GM23338 (cell line): ENCODE data around the gene TESMIN. TPM values are rescaled to one million over a fixed set of nuclear protein-coding genes. Genes with fewer than 3 reads are reported as not detected.

Experiments
- ATAC-seq: fragments of 200-7000 bp; cut with Tn5 transposase; 3 replicates; pipeline ENCODE4 v1.9.1; 2020
- DNase-seq: peaks from one replicate; pipeline ENCODE4 v3.0.0-alpha.2; 2015; ENCODE audit warnings: low spot score
- H2AFZ ChIP-seq: fragments of 200-600 bp; sonication (generic); 2 replicates; pipeline ENCODE4 v1.8.0; 2016; ENCODE audit warnings: antibody characterized with exemption, mild to moderate bottlenecking, moderate library complexity
- H3F3A ChIP-seq: fragments of 200-600 bp; sonication (generic); replicated peaks from 2 replicates; pipeline ENCODE4 v1.8.0; 2017; ENCODE audit warnings: antibody characterized with exemption, mixed run types, low read depth
- H3K27ac ChIP-seq: fragments of 200-600 bp; sonication (generic); 2 replicates; pipeline ENCODE4 v1.6.1; 2016; ENCODE audit warnings: low read depth
- H3K27me3 ChIP-seq: fragments of 200-600 bp; sonication (generic); 2 replicates; pipeline ENCODE4 v1.8.0; 2016; ENCODE audit warnings: mild to moderate bottlenecking, mixed run types, moderate library complexity; ENCODE audit not compliant: insufficient read depth
- H3K36me3 ChIP-seq: fragments of 200-600 bp; sonication (generic); 2 replicates; pipeline ENCODE4 v1.8.0; 2016; ENCODE audit warnings: mild to moderate bottlenecking; ENCODE audit not compliant: insufficient read depth
- H3K4me1 ChIP-seq: fragments of 200-600 bp; sonication (generic); 2 replicates; pipeline ENCODE4 v1.8.0; 2016; ENCODE audit warnings: mild to moderate bottlenecking, moderate library complexity; ENCODE audit not compliant: insufficient read depth
- H3K4me2 ChIP-seq: fragments of 200-600 bp; sonication (generic); 2 replicates; pipeline ENCODE4 v1.7.1; 2017; ENCODE audit warnings: mixed run types
- H3K4me3 ChIP-seq: fragments of 200-600 bp; sonication (generic); 2 replicates; pipeline ENCODE4 v1.6.1; 2016; ENCODE audit warnings: mixed run types
- H3K79me2 ChIP-seq: fragments of 200-600 bp; sonication (generic); replicated peaks from 2 replicates; pipeline ENCODE4 v1.8.0; 2017; ENCODE audit warnings: mild to moderate bottlenecking; ENCODE audit not compliant: insufficient read depth
- H3K9me2 ChIP-seq: fragments of 200-600 bp; sonication (generic); 2 replicates; pipeline ENCODE4 v1.8.0; 2017; ENCODE audit not compliant: insufficient read depth
- H4K20me1 ChIP-seq: fragments of 200-600 bp; sonication (generic); replicated peaks from 2 replicates; pipeline ENCODE4 v1.8.0; 2017; ENCODE audit warnings: mild to moderate bottlenecking; ENCODE audit not compliant: insufficient read depth
- H3K27ac Mint-ChIP-seq: 2 replicates; pipeline ENCODE4 v1.8.0; 2020; ENCODE audit warnings: inconsistent platforms, mild to moderate bottlenecking, moderate library complexity, mixed read lengths
- H3K27me3 Mint-ChIP-seq: 3 replicates; pipeline ENCODE4 v1.8.0; 2022; ENCODE audit warnings: low read depth, mild to moderate bottlenecking, moderate library complexity, mixed read lengths, inconsistent platforms; ENCODE audit not compliant: insufficient read depth, poor library complexity
- H3K36me3 Mint-ChIP-seq: 3 replicates; pipeline ENCODE4 v1.8.0; 2021; ENCODE audit warnings: low read depth, mild to moderate bottlenecking, inconsistent platforms, moderate library complexity, mixed read lengths
- H3K4me1 Mint-ChIP-seq: 3 replicates; pipeline ENCODE4 v1.8.0; 2020; ENCODE audit warnings: mild to moderate bottlenecking, inconsistent platforms, mixed read lengths
- H3K4me3 Mint-ChIP-seq: 3 replicates; pipeline ENCODE4 v1.8.0; 2021; ENCODE audit warnings: moderate library complexity, mild to moderate bottlenecking, inconsistent platforms, mixed read lengths
- H3K9me3 Mint-ChIP-seq: 3 replicates; pipeline ENCODE4 v1.8.0; 2020; ENCODE audit warnings: moderate library complexity, mild to moderate bottlenecking, inconsistent platforms, mixed read lengths
- CREB1 ChIP-seq: fragments of 250-450 bp; sonication (Bioruptor Pico); IDR thresholded peaks from 2 replicates; pipeline ENCODE4 v1.5.0; 2020; ENCODE audit warnings: low read depth, mild to moderate bottlenecking, moderate library complexity
- CTCF ChIP-seq, 2 experiments: fragments of 200-600 bp in 1 of 2; sonication (generic) in 1 of 2; conservative IDR thresholded peaks; 2 replicates each; pipeline versions ENCODE4 v1.5.1 to v1.6.1; 2016 to 2017; ENCODE audit warnings: antibody characterized with exemption in 2 of 2, low read depth in 2 of 2, mild to moderate bottlenecking in 2 of 2, moderate library complexity in 1 of 2
- EZH2 ChIP-seq: fragments of 200-600 bp; sonication (generic); IDR thresholded peaks from one replicate; pipeline ENCODE4 v1.8.0; 2017; ENCODE audit warnings: antibody characterized with exemption, mild to moderate bottlenecking, low read depth; ENCODE audit not compliant: unreplicated experiment
- EZH2phosphoT487 ChIP-seq: fragments of 200-600 bp; sonication (generic); IDR thresholded peaks from one replicate; pipeline ENCODE4 v1.8.1; 2018; ENCODE audit warnings: antibody characterized with exemption; ENCODE audit not compliant: unreplicated experiment
- JUNB ChIP-seq: IDR thresholded peaks from one replicate; pipeline ENCODE4 v1.6.1; 2016; ENCODE audit warnings: antibody characterized with exemption; ENCODE audit not compliant: unreplicated experiment
- NANOG ChIP-seq: IDR thresholded peaks from 2 replicates; pipeline ENCODE4 v1.6.1; 2016; ENCODE audit warnings: antibody characterized with exemption, borderline replicate concordance
- POLR2AphosphoS5 ChIP-seq: IDR thresholded peaks from 2 replicates; pipeline ENCODE4 v1.6.1; 2016; ENCODE audit warnings: antibody characterized with exemption, low read depth
- REST ChIP-seq: IDR thresholded peaks from one replicate; pipeline ENCODE4 v1.6.1; 2018; ENCODE audit warnings: antibody characterized with exemption; ENCODE audit not compliant: unreplicated experiment
- STAT1 ChIP-seq: IDR thresholded peaks from one replicate; pipeline ENCODE4 v1.6.1; 2016; ENCODE audit warnings: antibody characterized with exemption; ENCODE audit not compliant: unreplicated experiment
- ZNF331 ChIP-seq: fragments of 250-450 bp; sonication (Bioruptor Pico); IDR thresholded peaks from 2 replicates; pipeline ENCODE4 v1.5.0; 2020; ENCODE audit warnings: low read depth, mild to moderate bottlenecking, moderate library complexity
- polyA plus RNA-seq: library from polyadenylated mRNA; unstranded; fragments of >200 nt; fragmentation: Nextera tagmentation; extraction: Ambion mirVana; gene quantifications from 2 replicates; pipeline ENCODE4 v1.2.1, GENCODE V29; 2016
- total RNA-seq: library from RNA; depleted of rRNA; stranded (reverse); fragments of >200 nt; shearing (Covaris generic); gene quantifications from 2 replicates; pipeline ENCODE4 v1.2.3, GENCODE V29; 2014
- TF ChIP-seq, protein P1 (sequence below): IDR thresholded peaks from 2 replicates; pipeline ENCODE4 v1.6.1; 2016; ENCODE audit warnings: antibody characterized with exemption

Gene TESMIN
- total and polyA plus RNA-seq, 2 experiments from 2014 or later, result 54.5 to 64.6 TPM

- TF ChIP-seq, protein P1, sequence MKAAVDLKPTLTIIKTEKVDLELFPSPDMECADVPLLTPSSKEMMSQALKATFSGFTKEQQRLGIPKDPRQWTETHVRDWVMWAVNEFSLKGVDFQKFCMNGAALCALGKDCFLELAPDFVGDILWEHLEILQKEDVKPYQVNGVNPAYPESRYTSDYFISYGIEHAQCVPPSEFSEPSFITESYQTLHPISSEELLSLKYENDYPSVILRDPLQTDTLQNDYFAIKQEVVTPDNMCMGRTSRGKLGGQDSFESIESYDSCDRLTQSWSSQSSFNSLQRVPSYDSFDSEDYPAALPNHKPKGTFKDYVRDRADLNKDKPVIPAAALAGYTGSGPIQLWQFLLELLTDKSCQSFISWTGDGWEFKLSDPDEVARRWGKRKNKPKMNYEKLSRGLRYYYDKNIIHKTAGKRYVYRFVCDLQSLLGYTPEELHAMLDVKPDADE, result no peak
- TF ChIP-seq STAT1 (no peak), NANOG (no peak), REST (no peak)
Observed at GRCh38 chr11:68741463-68741862, 9.9 kb downstream of the TESMIN start (continued).

DNA sequence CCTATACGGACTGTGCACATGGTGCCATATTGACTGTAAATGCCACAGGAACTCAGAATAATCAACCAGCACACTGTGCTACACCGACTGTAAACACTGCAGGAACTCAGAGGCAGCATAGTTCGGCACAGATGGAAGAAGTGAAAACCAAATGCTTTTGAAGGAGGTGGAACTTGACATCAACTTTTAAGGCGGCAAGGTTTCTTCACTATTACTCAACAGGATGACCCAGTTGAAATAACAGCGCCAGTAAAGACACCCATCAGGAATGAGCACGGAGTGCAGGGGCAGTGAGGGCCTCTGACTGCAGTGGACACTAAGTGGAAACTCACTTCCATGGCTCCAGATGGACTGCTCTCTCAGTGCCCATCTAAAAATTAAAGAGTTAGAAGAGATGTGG is 15.7 kb downstream of the TESMIN start:
- no peak overlapping the region for H3K27ac Mint-ChIP-seq

GRCh38 chr11:68735125-68735524 is 16.2 kb downstream of the TESMIN start:
- H3K27ac ChIP-seq, result no peak overlapping the region; the same call in 1 of the 2 replicates
- peaks cover 2% of the 10 kb centered on the region; the same call in 1 of the 2 replicates for H4K20me1 ChIP-seq
- no peak overlapping the region for H3K4me3 ChIP-seq
- H3K27me3 Mint-ChIP-seq, result no peaks in the 10 kb centered on the region
- no peaks in the 10 kb centered on the region for H3K79me2 ChIP-seq
- peaks cover 6% of the 10 kb centered on the region for H3K4me1 Mint-ChIP-seq
- no peak overlapping the region for H2AFZ ChIP-seq
- H3K36me3 Mint-ChIP-seq, result peaks cover 23% of the 10 kb centered on the region
- peaks cover 4% of the 10 kb centered on the region; the same call in 1 of the 2 replicates for H3K4me1 ChIP-seq
- no peaks in the 10 kb centered on the region for H3K27me3 ChIP-seq
- no peak overlapping the region for H3K4me3 Mint-ChIP-seq
- no peak overlapping the region for H3K4me2 ChIP-seq
- peaks cover 15% of the 10 kb centered on the region; the same call in 1 of the 2 replicates for H3K36me3 ChIP-seq
- no peaks in the 10 kb centered on the region for H3K9me2 ChIP-seq
- H3F3A ChIP-seq, result no peaks in the 10 kb centered on the region
- ATAC-seq (no peak), DNase-seq (no peak)
- H3K27ac Mint-ChIP-seq, result no peak overlapping the region
- H3K9me3 Mint-ChIP-seq, result no peaks in the 10 kb centered on the region
- no peak for TF ChIP-seq STAT1
- no peak for TF ChIP-seq ZNF331 (CRISPR knock-in tag)
- TF ChIP-seq EZH2phosphoT487, result no peak
- TF ChIP-seq, protein P1, result no peak
- TF ChIP-seq NANOG, result no peak
- no peak for TF ChIP-seq CREB1 (CRISPR knock-in tag)
- no peak for TF ChIP-seq JUNB
- no peak for TF ChIP-seq EZH2
- TF ChIP-seq CTCF (conservative IDR thresholded peaks at IDR 0.05; ENCODE audit: low read depth in 2 of 2), result no peak
- TF ChIP-seq POLR2AphosphoS5, result no peak

More for the DNA sequence above, 15.7 kb downstream of the TESMIN start:
- no peaks in the 10 kb centered on the region for H3K79me2 ChIP-seq
- no peak for DNase-seq
- H3K27me3 Mint-ChIP-seq, result no peaks in the 10 kb centered on the region
- no peak overlapping the region for H3K4me3 ChIP-seq
- peaks cover 4% of the 10 kb centered on the region; the same call in 1 of the 2 replicates for H3K4me1 ChIP-seq
- H3K4me3 Mint-ChIP-seq, result no peak overlapping the region
- H3K9me2 ChIP-seq, result no peaks in the 10 kb centered on the region
- H3K27me3 ChIP-seq, result no peaks in the 10 kb centered on the region
- H3K4me2 ChIP-seq, result no peak overlapping the region
- H3K9me3 Mint-ChIP-seq, result no peaks in the 10 kb centered on the region
- ATAC-seq, result no peak
- peaks cover 16% of the 10 kb centered on the region; the same call in 1 of the 2 replicates for H3K36me3 ChIP-seq
- no peak overlapping the region for H2AFZ ChIP-seq
- TF ChIP-seq EZH2phosphoT487, result no peak
- no peak for TF ChIP-seq STAT1
- TF ChIP-seq JUNB, result no peak
- no peak overlapping the region for H3K27ac ChIP-seq
- H3F3A ChIP-seq, result no peaks in the 10 kb centered on the region
- H3K36me3 Mint-ChIP-seq, result peaks cover 28% of the 10 kb centered on the region
- peaks cover 11% of the 10 kb centered on the region for H3K4me1 Mint-ChIP-seq
- H4K20me1 ChIP-seq, result peaks cover 2% of the 10 kb centered on the region; the same call in 1 of the 2 replicates
